ENCODE results near the gene ROR2. TPM values are rescaled to one million over a fixed set of nuclear protein-coding genes. Genes with fewer than 3 reads are reported as not detected.
A peak's percentile ranks its signal among the peaks of the same experiment; 100 is the strongest.

The ROR2 gene
- total and polyA plus RNA-seq, 2 of the 8 experiments (the other 6 are each of a cell fraction or from before 2014, with no cell fraction given) = 2.7 to 4.3 TPM

GRCh38 chr9:91572811-91573210 lies 377.2 kb downstream of the ROR2 start:
- Histone ChIP-seq H3K79me2 (ENCODE audit: control insufficient read depth in 1 of 2, insufficient read depth in 2 of 2, low read length in 2 of 2) (no peaks in the 10 kb centered on the region), H2BK5ac (ENCODE audit: low read depth, low read length) (peak overlapping the region; percentile 27; the same call in 1 of the 2 replicates), H3K4me2 (ENCODE audit: insufficient read depth in 1 of 2, low read depth in 2 of 2, low read length in 2 of 2) (no peak overlapping the region), H4K91ac (replicated peaks; ENCODE audit: insufficient read length, low read length) (peak overlapping the region; percentile 62), H3K56ac (replicated peaks; ENCODE audit: insufficient read length, low read depth, low read length) (no peak overlapping the region), H2BK120ac (replicated peaks; ENCODE audit: low read depth, low read length) (no peak overlapping the region), H3K14ac (ENCODE audit: insufficient read length) (no peak overlapping the region), H3K9ac (replicated peaks in 1 of 4; ENCODE audit: extremely low read depth in 1 of 4, low read depth in 3 of 4, low read length in 3 of 4) (no peak overlapping the region), H4K5ac (ENCODE audit: insufficient read length, low read depth, low read length) (no peak overlapping the region), H3K9me3 (ENCODE audit: insufficient read depth in 2 of 2, low read depth in 1 of 2, low read length in 1 of 2) (peaks cover 3 to 4% of the 10 kb centered on the region in 2 experiments; a peak in 2 of 4 replicates), H3K18ac (ENCODE audit: extremely low read depth, low read length) (peak overlapping the region; percentile 80; the same call in 1 of the 2 replicates), H4K8ac (ENCODE audit: extremely low read depth, insufficient read depth, low read length) (no peak overlapping the region), H2BK15ac (ENCODE audit: low read length) (0 out of 2 replicates have a peak overlapping the region, but pooled peaks have one; percentile 76), H3K23ac (ENCODE audit: insufficient read length) (no peak overlapping the region), H3K27me3 (replicated peaks in 1 of 4; ENCODE audit: control insufficient read depth in 3 of 4, extremely low read depth in 1 of 4, insufficient read depth in 3 of 4, low read length in 3 of 4) (no peaks in the 10 kb centered on the region), H3K4ac (replicated peaks; ENCODE audit: insufficient read length, low read depth, low read length) (no peak overlapping the region), H2BK12ac (ENCODE audit: low read depth, low read length) (peak overlapping the region; percentile 89; the same call in 1 of the 2 replicates), H3K79me1 (ENCODE audit: low read depth, low read length) (no peaks in the 10 kb centered on the region), H4K20me1 (replicated peaks in 1 of 2; ENCODE audit: control insufficient read depth in 1 of 2, insufficient read depth in 2 of 2, low read length in 2 of 2) (no peaks in the 10 kb centered on the region), H2AK5ac (ENCODE audit: low read depth, low read length) (no peak overlapping the region), H3K4me1 (replicated peaks in 1 of 4; ENCODE audit: control insufficient read depth in 3 of 4, insufficient read depth in 4 of 4, low read length in 3 of 4) (peaks cover 0 to 7% (median 5%) of the 10 kb centered on the region in 4 experiments; a peak in 4 of 7 replicates), H3K27ac (ENCODE audit: low read depth, low read length) (no peak overlapping the region), H3K23me2 (ENCODE audit: low read depth, low read length) (no peaks in the 10 kb centered on the region; the same call in 1 of the 2 replicates), H3K4me3 (ENCODE audit: extremely low read depth in 1 of 4, insufficient read depth in 2 of 4, low read depth in 3 of 4, low read length in 4 of 4) (no peak overlapping the region), H3K36me3 (ENCODE audit: control insufficient read depth in 2 of 4, insufficient read depth in 4 of 4, low read length in 3 of 4) (no peaks in the 10 kb centered on the region), H2AFZ (ENCODE audit: low read length) (no peak overlapping the region; the same call in 1 of the 2 replicates), H2BK20ac (ENCODE audit: low read length) (peak overlapping the region; percentile 80)
- CTCF ChIA-PET (ENCODE audit: partially characterized antibody) = interaction anchor here (2.2 kb wide), 1 partner anchor 10 kb away, joined by 10 read pairs; no protein-coding TSS in a partner anchor
- POLR2A ChIA-PET (ENCODE audit: partially characterized antibody) = no interaction called here
- no peak for TF ChIP-seq RAD21 (IDR thresholded peaks at IDR 0.05 in 1 of 2, conservative IDR thresholded peaks at IDR 0.05 in 1 of 2; ENCODE audit: low read depth in 2 of 2, low read length in 2 of 2)
- TF ChIP-seq SIN3A (conservative IDR thresholded peaks at IDR 0.05 in 1 of 2, IDR thresholded peaks at IDR 0.05 in 1 of 2; ENCODE audit: low read depth in 1 of 2, low read length in 2 of 2) = no peak
- TF ChIP-seq CBX8 (IDR thresholded peaks at IDR 0.05; ENCODE audit: borderline replicate concordance, low read depth, low read length) = no peak
- no peak for TF ChIP-seq SP2 (IDR thresholded peaks at IDR 0.05; ENCODE audit: low read length)
- no peak for TF ChIP-seq TEAD4 (IDR thresholded peaks at IDR 0.05; ENCODE audit: low read depth, low read length)
- WGBS, 2 experiments (ENCODE audit: extremely low coverage in 1 of 2, insufficient coverage in 1 of 2, insufficient read length in 1 of 2, insufficient replicate concordance in 2 of 2, low coverage in 1 of 2, low lambda C conversion rate in 2 of 2, missing lambda C conversion rate in 1 of 2) = 92% methylated on average over 5 of the region's 5 CpGs; no CpG with 5 or more reads in 1 of the 2 experiments
- DNase-seq (ENCODE audit: low read depth in 1 of 2, low spot score in 2 of 2) (no peak), FAIRE-seq (no peak)

Measured in H1 (cell line).